ENCODE data around the gene CCDC148. TPM values are rescaled to one million over a fixed set of nuclear protein-coding genes. Genes with fewer than 3 reads are reported as not detected.

CCDC148 gene
- total RNA-seq, 1 donor from 2014 or later = 2.4 TPM

GRCh38 chr2:158181171-158181570, 275.4 kb downstream of the CCDC148 start:
- Mint-ChIP-seq H3K36me3 (ENCODE audit: low read depth, unreplicated experiment) (no peaks in the 10 kb centered on the region), H3K4me1 (ENCODE audit: low read depth, unreplicated experiment) (peaks cover 16% of the 10 kb centered on the region), H3K4me3 (ENCODE audit: unreplicated experiment) (no peak overlapping the region), H3K9me3 (ENCODE audit: unreplicated experiment) (peaks cover 2% of the 10 kb centered on the region), H3K27ac (ENCODE audit: unreplicated experiment) (no peak overlapping the region), H3K27me3 (ENCODE audit: low read depth, unreplicated experiment) (peaks cover 14% of the 10 kb centered on the region)
- no peak overlapping the region for H3K4me3 ChIP-seq (ENCODE audit: insufficient read depth, low read depth, low read length)
- FAIRE-seq = no peak
- no peaks in the 10 kb centered on the region for H3K4me1 ChIP-seq (ENCODE audit: insufficient read depth, low read length)
- H3K79me2 ChIP-seq (ENCODE audit: insufficient read depth, low read length) = no peaks in the 10 kb centered on the region
- H4K20me1 ChIP-seq (ENCODE audit: insufficient read depth, low read length) = no peaks in the 10 kb centered on the region
- no peak overlapping the region for H3K9ac ChIP-seq (ENCODE audit: low read length)
- TF ChIP-seq CTCF (IDR thresholded peaks at IDR 0.05; ENCODE audit: insufficient read depth, low read depth, low read length) = no peak
- TF ChIP-seq EZH2 (IDR thresholded peaks at IDR 0.05; ENCODE audit: insufficient read depth, low read length) = no peak
- DNase-seq (ENCODE audit: low read depth) = no peak
- H2AFZ ChIP-seq (ENCODE audit: low read depth, low read length) = no peak overlapping the region
- H3K36me3 ChIP-seq (ENCODE audit: insufficient read depth, low read length) = no peaks in the 10 kb centered on the region
- no peak overlapping the region for H3K27ac ChIP-seq (ENCODE audit: low read depth, low read length)
- no peak overlapping the region for H3K4me2 ChIP-seq (ENCODE audit: low read length)
- no peaks in the 10 kb centered on the region for H3K9me3 ChIP-seq (ENCODE audit: insufficient read depth, low read depth, low read length)
- H3K27me3 ChIP-seq (ENCODE audit: insufficient read depth, low read length) = no peaks in the 10 kb centered on the region

GRCh38 chr2:158179660-158180059, 276.9 kb downstream of the CCDC148 start:
- Histone ChIP-seq H4K20me1 (ENCODE audit: insufficient read depth, low read length) (no peaks in the 10 kb centered on the region), H3K4me3 (ENCODE audit: insufficient read depth, low read depth, low read length) (no peak overlapping the region), H3K27ac (ENCODE audit: low read depth, low read length) (no peak overlapping the region), H3K79me2 (ENCODE audit: insufficient read depth, low read length) (no peaks in the 10 kb centered on the region), H3K4me1 (ENCODE audit: insufficient read depth, low read length) (no peaks in the 10 kb centered on the region), H3K36me3 (ENCODE audit: insufficient read depth, low read length) (no peaks in the 10 kb centered on the region), H3K9me3 (ENCODE audit: insufficient read depth, low read depth, low read length) (no peaks in the 10 kb centered on the region), H3K27me3 (ENCODE audit: insufficient read depth, low read length) (no peaks in the 10 kb centered on the region), H3K4me2 (ENCODE audit: low read length) (no peak overlapping the region), H2AFZ (ENCODE audit: low read depth, low read length) (no peak overlapping the region), H3K9ac (ENCODE audit: low read length) (no peak overlapping the region)
- Mint-ChIP-seq H3K4me1 (ENCODE audit: low read depth, unreplicated experiment) (peaks cover 11% of the 10 kb centered on the region), H3K36me3 (ENCODE audit: low read depth, unreplicated experiment) (no peaks in the 10 kb centered on the region), H3K27me3 (ENCODE audit: low read depth, unreplicated experiment) (peaks cover 14% of the 10 kb centered on the region), H3K9me3 (ENCODE audit: unreplicated experiment) (peaks cover 2% of the 10 kb centered on the region), H3K27ac (ENCODE audit: unreplicated experiment) (no peak overlapping the region), H3K4me3 (ENCODE audit: unreplicated experiment) (no peak overlapping the region)
- FAIRE-seq (no peak), DNase-seq (ENCODE audit: low read depth) (no peak)
- TF ChIP-seq CTCF (IDR thresholded peaks at IDR 0.05; ENCODE audit: insufficient read depth, low read depth, low read length) (peak; percentile 32), EZH2 (IDR thresholded peaks at IDR 0.05; ENCODE audit: insufficient read depth, low read length) (no peak)

- H3K4me3 ChIP-seq (ENCODE audit: insufficient read depth, low read depth, low read length) = no peak overlapping the region
- no peaks in the 10 kb centered on the region for H3K36me3 ChIP-seq (ENCODE audit: insufficient read depth, low read length)
- peaks cover 2% of the 10 kb centered on the region for H3K9me3 Mint-ChIP-seq (ENCODE audit: unreplicated experiment)
- TF ChIP-seq CTCF (IDR thresholded peaks at IDR 0.05; ENCODE audit: insufficient read depth, low read depth, low read length) (no peak), EZH2 (IDR thresholded peaks at IDR 0.05; ENCODE audit: insufficient read depth, low read length) (no peak)
- H3K4me1 Mint-ChIP-seq (ENCODE audit: low read depth, unreplicated experiment) = peaks cover 5% of the 10 kb centered on the region
- H3K4me2 ChIP-seq (ENCODE audit: low read length) = no peak overlapping the region
- no peaks in the 10 kb centered on the region for H3K79me2 ChIP-seq (ENCODE audit: insufficient read depth, low read length)
- H2AFZ ChIP-seq (ENCODE audit: low read depth, low read length) = no peak overlapping the region
- no peak overlapping the region for H3K27ac Mint-ChIP-seq (ENCODE audit: unreplicated experiment)
- H3K4me3 Mint-ChIP-seq (ENCODE audit: unreplicated experiment) = no peak overlapping the region
- H4K20me1 ChIP-seq (ENCODE audit: insufficient read depth, low read length) = no peaks in the 10 kb centered on the region
- no peak overlapping the region for H3K27ac ChIP-seq (ENCODE audit: low read depth, low read length)
- H3K4me1 ChIP-seq (ENCODE audit: insufficient read depth, low read length) = no peaks in the 10 kb centered on the region
- no peaks in the 10 kb centered on the region for H3K9me3 ChIP-seq (ENCODE audit: insufficient read depth, low read depth, low read length)
- FAIRE-seq (no peak), DNase-seq (ENCODE audit: low read depth) (no peak)
- no peak overlapping the region for H3K9ac ChIP-seq (ENCODE audit: low read length)
- H3K27me3 ChIP-seq (ENCODE audit: insufficient read depth, low read length) = no peaks in the 10 kb centered on the region
- peaks cover 14% of the 10 kb centered on the region for H3K27me3 Mint-ChIP-seq (ENCODE audit: low read depth, unreplicated experiment)
- no peaks in the 10 kb centered on the region for H3K36me3 Mint-ChIP-seq (ENCODE audit: low read depth, unreplicated experiment)
Observed at GRCh38 chr2:158178646-158179045, 277.9 kb downstream of the CCDC148 start.
